Endodermal cell (in vitro differentiated cells): ENCODE results near the gene DAB1. TPM values are rescaled to one million over a fixed set of nuclear protein-coding genes. Genes with fewer than 3 reads are reported as not detected.

Experiments used
- DNase-seq: peaks from one replicate; pipeline ENCODE4 v3.0.0-alpha.2; 2017
- H3K27ac ChIP-seq: 2 replicates; pipeline ENCODE4 v1.5.1; 2013; ENCODE audit warnings: mild to moderate bottlenecking, low read depth, low read length, moderate library complexity
- H3K27me3 ChIP-seq: 2 replicates; pipeline ENCODE4 v1.6.1; 2013; ENCODE audit warnings: mild to moderate bottlenecking, low read length, moderate library complexity; ENCODE audit not compliant: insufficient read depth, control insufficient read depth, poor library complexity, severe bottlenecking
- H3K36me3 ChIP-seq: 2 replicates; pipeline ENCODE4 v1.7.0; 2013; ENCODE audit warnings: mild to moderate bottlenecking, low read length, moderate library complexity; ENCODE audit not compliant: control insufficient read depth, insufficient read depth
- H3K4me1 ChIP-seq: one replicate; pipeline ENCODE4 v1.7.0; 2013; ENCODE audit warnings: low read length; ENCODE audit not compliant: control insufficient read depth, insufficient read depth
- H3K4me3 ChIP-seq: 2 replicates; pipeline ENCODE4 v1.5.1; 2013; ENCODE audit warnings: mild to moderate bottlenecking, low read length, moderate library complexity
- H3K9ac ChIP-seq: 2 replicates; pipeline ENCODE4 v1.6.1; 2013; ENCODE audit warnings: mild to moderate bottlenecking, low read length, moderate library complexity; ENCODE audit not compliant: poor library complexity, severe bottlenecking; ENCODE audit errors: extremely low read depth
- H3K9me3 ChIP-seq: 2 replicates; pipeline ENCODE4 v1.6.1; 2013; ENCODE audit warnings: mild to moderate bottlenecking, low read length, moderate library complexity; ENCODE audit not compliant: control insufficient read depth
- H3K27ac Mint-ChIP-seq: 2 replicates; pipeline ENCODE4 v1.8.0; 2020; ENCODE audit warnings: mixed read lengths
- H3K27me3 Mint-ChIP-seq: 2 replicates; pipeline ENCODE4 v1.8.0; 2021; ENCODE audit warnings: mild to moderate bottlenecking, mixed read lengths; ENCODE audit not compliant: insufficient read depth
- H3K36me3 Mint-ChIP-seq: 2 replicates; pipeline ENCODE4 v1.8.0; 2020; ENCODE audit warnings: low read depth, mixed read lengths
- H3K4me1 Mint-ChIP-seq: 2 replicates; pipeline ENCODE4 v1.8.0; 2020; ENCODE audit warnings: mixed read lengths
- H3K4me3 Mint-ChIP-seq: 2 replicates; pipeline ENCODE4 v1.8.0; 2020; ENCODE audit warnings: mild to moderate bottlenecking, moderate library complexity, mixed read lengths
- H3K9me3 Mint-ChIP-seq: 2 replicates; pipeline ENCODE4 v1.8.0; 2020; ENCODE audit warnings: mild to moderate bottlenecking, mixed read lengths
- WGBS, 2 experiments: methylation state at CpG; one replicate each; pipeline versions ENCODE4 v1.1.5 to v1.1.7; 2013; ENCODE audit warnings: missing lambda C conversion rate in 2 of 2, mixed read lengths in 1 of 2; ENCODE audit not compliant: insufficient coverage in 1 of 2, insufficient read length in 1 of 2; 5-methylcytosine and 5-hydroxymethylcytosine counted together
- total RNA-seq, 2 donors: library from RNA; stranded (reverse); fragmentation: NEBNext Ultra II Directional in 1 of 2; extraction: Animal tissue kit (Norgen Biotek cat#: 25700) in 1 of 2; gene quantifications; 2 replicates in 1 of 2; 3 replicates in 1 of 2; pipeline ENCODE4 v1.2.1, GENCODE V29; 2021
- TF ChIP-seq, protein P1 (sequence below): fragments of 200-600 bp; sonication (generic); conservative IDR thresholded peaks from 2 replicates; pipeline ENCODE4 v1.5.0; 2021; ENCODE audit warnings: antibody characterized with exemption, mild to moderate bottlenecking

DAB1 gene
- total RNA-seq, 2 donors from 2014 or later: 32.0 to 36.2 TPM

DNA sequence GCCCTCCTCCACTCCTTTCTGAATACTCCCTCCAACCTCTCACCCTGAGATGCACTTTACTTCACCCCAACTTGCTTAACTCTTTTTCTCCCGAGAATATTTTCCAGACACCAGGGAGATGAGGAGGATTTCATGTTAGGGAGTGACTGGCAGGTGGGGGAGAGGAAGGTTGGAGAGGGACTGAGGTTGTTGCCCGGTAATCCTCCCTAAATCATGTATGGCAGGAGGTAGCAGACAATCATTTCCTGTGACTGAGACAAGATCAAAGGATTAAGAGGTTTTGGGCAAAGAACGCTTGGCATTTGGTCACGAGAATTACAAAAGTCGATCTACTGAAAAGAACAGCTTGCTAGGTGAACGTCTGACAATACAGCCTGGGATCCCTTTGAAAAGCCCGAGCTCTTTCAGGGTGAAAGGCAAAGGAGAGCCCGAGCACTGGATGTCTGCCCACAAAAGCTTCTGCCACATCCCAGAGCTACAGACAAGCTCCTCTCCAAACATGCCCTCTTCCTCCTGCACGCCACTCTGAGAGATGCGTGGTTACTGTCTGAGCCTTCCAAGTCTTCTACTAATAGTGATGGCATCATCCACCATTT is 154.1 kb downstream of the DAB1 start:
- Histone ChIP-seq H3K9ac (no peak overlapping the region), H3K27ac (no peak overlapping the region), H3K9me3 (no peaks in the 10 kb centered on the region), H3K4me3 (no peak overlapping the region), H3K36me3 (no peaks in the 10 kb centered on the region), H3K4me1 (no peaks in the 10 kb centered on the region), H3K27me3 (no peaks in the 10 kb centered on the region)
- TF ChIP-seq, protein P1, sequence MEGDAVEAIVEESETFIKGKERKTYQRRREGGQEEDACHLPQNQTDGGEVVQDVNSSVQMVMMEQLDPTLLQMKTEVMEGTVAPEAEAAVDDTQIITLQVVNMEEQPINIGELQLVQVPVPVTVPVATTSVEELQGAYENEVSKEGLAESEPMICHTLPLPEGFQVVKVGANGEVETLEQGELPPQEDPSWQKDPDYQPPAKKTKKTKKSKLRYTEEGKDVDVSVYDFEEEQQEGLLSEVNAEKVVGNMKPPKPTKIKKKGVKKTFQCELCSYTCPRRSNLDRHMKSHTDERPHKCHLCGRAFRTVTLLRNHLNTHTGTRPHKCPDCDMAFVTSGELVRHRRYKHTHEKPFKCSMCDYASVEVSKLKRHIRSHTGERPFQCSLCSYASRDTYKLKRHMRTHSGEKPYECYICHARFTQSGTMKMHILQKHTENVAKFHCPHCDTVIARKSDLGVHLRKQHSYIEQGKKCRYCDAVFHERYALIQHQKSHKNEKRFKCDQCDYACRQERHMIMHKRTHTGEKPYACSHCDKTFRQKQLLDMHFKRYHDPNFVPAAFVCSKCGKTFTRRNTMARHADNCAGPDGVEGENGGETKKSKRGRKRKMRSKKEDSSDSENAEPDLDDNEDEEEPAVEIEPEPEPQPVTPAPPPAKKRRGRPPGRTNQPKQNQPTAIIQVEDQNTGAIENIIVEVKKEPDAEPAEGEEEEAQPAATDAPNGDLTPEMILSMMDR: no peak
- Mint-ChIP-seq H3K36me3 (no peaks in the 10 kb centered on the region), H3K4me3 (no peak overlapping the region), H3K4me1 (peaks cover 10% of the 10 kb centered on the region), H3K27me3 (no peaks in the 10 kb centered on the region), H3K27ac (no peak overlapping the region), H3K9me3 (no peaks in the 10 kb centered on the region)
- no peak for DNase-seq
- WGBS, 2 experiments: 66 to 76% methylated on average over 8 to 10 of the region's 10 CpGs

DNA sequence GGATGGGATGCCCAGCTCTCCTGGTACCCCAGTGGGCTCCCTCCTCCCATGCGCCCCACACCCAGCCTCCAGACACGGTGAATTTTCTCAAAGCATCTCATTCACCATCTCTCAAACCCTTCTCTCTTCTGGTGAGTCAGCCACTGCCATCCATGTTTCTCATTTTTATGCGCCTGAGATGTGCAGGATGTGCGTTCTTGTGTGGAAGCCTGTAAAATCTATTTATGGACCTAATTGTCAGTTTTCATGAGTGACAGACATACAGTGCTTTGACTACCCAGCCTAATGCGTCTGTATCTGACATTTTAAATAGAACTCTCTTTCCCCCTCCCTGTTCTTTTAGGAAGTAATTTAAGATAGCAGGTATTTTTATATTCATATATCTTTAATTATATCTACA is 158.8 kb downstream of the DAB1 start:
- Histone ChIP-seq H3K36me3 (no peaks in the 10 kb centered on the region), H3K27me3 (no peaks in the 10 kb centered on the region), H3K9me3 (no peaks in the 10 kb centered on the region), H3K27ac (no peak overlapping the region), H3K9ac (no peak overlapping the region), H3K4me3 (no peak overlapping the region), H3K4me1 (no peaks in the 10 kb centered on the region)
- 97 to 100% methylated on average over 1 to 5 of the region's 5 CpGs for WGBS, 2 experiments
- DNase-seq: no peak
- H3K9me3 Mint-ChIP-seq: no peaks in the 10 kb centered on the region
- no peak overlapping the region for H3K27ac Mint-ChIP-seq
- TF ChIP-seq, protein P1: no peak
- no peak overlapping the region for H3K4me3 Mint-ChIP-seq
- H3K27me3 Mint-ChIP-seq: no peaks in the 10 kb centered on the region
- peaks cover 13% of the 10 kb centered on the region for H3K4me1 Mint-ChIP-seq
- H3K36me3 Mint-ChIP-seq: no peaks in the 10 kb centered on the region

DNA sequence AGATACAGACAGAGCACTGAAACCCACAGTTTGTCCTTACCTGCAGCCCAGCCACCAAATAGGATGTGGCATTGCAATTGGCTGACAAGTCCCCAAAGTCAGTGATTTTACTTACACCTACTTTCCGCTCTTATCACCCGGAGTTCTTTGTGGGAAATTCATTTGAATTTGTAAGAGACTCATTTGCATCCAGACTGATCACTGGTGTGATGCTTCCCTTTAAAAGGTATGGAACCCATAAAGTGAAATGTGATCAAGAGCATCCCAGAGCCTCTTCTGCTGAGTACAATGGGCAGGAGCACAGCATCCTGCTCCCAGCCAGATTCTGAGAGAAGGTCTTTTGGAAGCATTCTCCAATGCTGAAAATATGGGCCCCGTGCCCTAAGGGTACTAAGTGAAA is 161.4 kb downstream of the DAB1 start:
- no peak overlapping the region for H3K4me3 ChIP-seq
- Mint-ChIP-seq H3K9me3 (peaks cover 10% of the 10 kb centered on the region), H3K27me3 (no peaks in the 10 kb centered on the region), H3K27ac (no peak overlapping the region), H3K4me3 (no peak overlapping the region), H3K36me3 (peaks cover 7% of the 10 kb centered on the region), H3K4me1 (peaks cover 4% of the 10 kb centered on the region)
- no peaks in the 10 kb centered on the region for H3K27me3 ChIP-seq
- 79% methylated on average over 3 of the region's 3 CpGs for WGBS, 2 experiments
- no peak overlapping the region for H3K27ac ChIP-seq
- H3K9me3 ChIP-seq: peaks cover 11% of the 10 kb centered on the region
- no peak overlapping the region for H3K9ac ChIP-seq
- TF ChIP-seq, protein P1: no peak
- no peaks in the 10 kb centered on the region for H3K4me1 ChIP-seq
- DNase-seq: peak; percentile 65
- H3K36me3 ChIP-seq: no peaks in the 10 kb centered on the region
